Adipose tissue (tissue), 3 donors: ENCODE measurements around the gene COX6A2. TPM values are rescaled to one million over a fixed set of nuclear protein-coding genes. Genes with fewer than 3 reads are reported as not detected.
A peak's percentile ranks its signal among the peaks of the same experiment; 100 is the strongest.

Experiments
- H3K27ac ChIP-seq: one replicate; pipeline ENCODE4 v1.5.1; 2013; ENCODE audit warnings: low read depth, low read length
- WGBS, 3 donors: extraction: QIAGEN DNeasy Blood & Tissue Kit; methylation state at CpG; one replicate each; pipeline ENCODE4 v1.1.7; 2013; 5-methylcytosine and 5-hydroxymethylcytosine counted together
- polyA plus RNA-seq, 3 donors: library from polyadenylated mRNA; stranded (reverse); fragments of 200-250 nt; gene quantifications; one replicate each; pipeline ENCODE4 v1.2.3, GENCODE V29; 2013
- donor health status: healthy with polysubstance abuse.
- donor health status: Bipolar disorder and iron deficiency.
- donor health status: healthy.

The COX6A2 gene
- polyA plus RNA-seq, 3 donors: 0.31 to 13.3 (median 3.1) TPM

GRCh38 chr16:31464781-31465260 is 36.7 kb upstream of the COX6A2 start:
- 88 to 95% (median 91%) methylated on average over 17 of the region's 17 CpGs for WGBS, 3 donors
- no peak overlapping the region for H3K27ac ChIP-seq

- no peak overlapping the region for H3K27ac ChIP-seq
- WGBS, 3 donors: 96% methylated on average over 36 of the region's 36 CpGs
These were observed 36.2 kb upstream of the COX6A2 start for GRCh38 chr16:31464348-31464769.

- no peak overlapping the region for H3K27ac ChIP-seq
- WGBS, 3 donors: 92 to 94% (median 94%) methylated on average over 35 of the region's 35 CpGs
These were observed 34.0 kb upstream of the COX6A2 start for GRCh38 chr16:31461921-31462804.

- no peak overlapping the region for H3K27ac ChIP-seq
- 87% methylated on average over 10 of the region's 10 CpGs for WGBS, 3 donors
These were observed 33.2 kb upstream of the COX6A2 start for GRCh38 chr16:31461201-31461920.

- 43 to 47% (median 47%) methylated on average over 8 of the region's 8 CpGs for WGBS, 3 donors
- no peak overlapping the region for H3K27ac ChIP-seq
These were observed 32.4 kb upstream of the COX6A2 start for GRCh38 chr16:31460582-31461002.

- H3K27ac ChIP-seq: peak overlapping the region; percentile 98
- 3% methylated on average over 57 to 61 of the region's 61 CpGs for WGBS, 3 donors
These were observed 31.8 kb upstream of the COX6A2 start for GRCh38 chr16:31459687-31460581.

- peak within 1 kb of the TSS; percentile 98 for H3K27ac ChIP-seq
- WGBS, 3 donors: 0 to 1% (median 1%) methylated on average over 91 of the region's 91 CpGs
These were observed 30.9 kb upstream of the COX6A2 start, which contains the start of gene ARMC5 for GRCh38 chr16:31458844-31459686. Gene ARMC5, plus strand, starts transcription at chr16:31459501. Its CDS starts 24 bp downstream, at chr16:31459525.

GRCh38 chr16:31458073-31458843 is 30.1 kb upstream of the COX6A2 start:
- 1 to 2% (median 1%) methylated on average over 39 to 42 of the region's 42 CpGs for WGBS, 3 donors

GRCh38 chr16:31456988-31457360 is 28.8 kb upstream of the COX6A2 start:
- 71 to 83% (median 79%) methylated on average over 8 of the region's 8 CpGs for WGBS, 3 donors
- H3K27ac ChIP-seq: no peak overlapping the region

More at GRCh38 chr16:31458073-31458843, 30.1 kb upstream of the COX6A2 start:
- peak overlapping the region; percentile 38 for H3K27ac ChIP-seq

- H3K27ac ChIP-seq: no peak overlapping the region
- WGBS, 3 donors: 63 to 71% (median 66%) methylated on average over 17 of the region's 17 CpGs
These were observed 27.6 kb upstream of the COX6A2 start for GRCh38 chr16:31455601-31456314.

- WGBS, 3 donors: 44 to 57% (median 45%) methylated on average over 19 to 20 of the region's 20 CpGs
- H3K27ac ChIP-seq: no peak overlapping the region
These were observed 25.4 kb upstream of the COX6A2 start for GRCh38 chr16:31453255-31454204.

GRCh38 chr16:31452631-31453106 is 24.5 kb upstream of the COX6A2 start:
- no peak overlapping the region for H3K27ac ChIP-seq
- 41 to 54% (median 53%) methylated on average over 3 of the region's 3 CpGs for WGBS, 3 donors

- 42 to 55% (median 48%) methylated on average over 11 of the region's 11 CpGs for WGBS, 3 donors
- H3K27ac ChIP-seq: no peak overlapping the region
These were observed 23.7 kb upstream of the COX6A2 start for GRCh38 chr16:31451681-31452351.

GRCh38 chr16:31451201-31451600 is 23.0 kb upstream of the COX6A2 start:
- no peak overlapping the region for H3K27ac ChIP-seq
- 85 to 89% (median 86%) methylated on average over 5 of the region's 5 CpGs for WGBS, 3 donors
